GM12878 (cell line): ENCODE results near the gene NUDT17.

ENCODE experiments used
- ATF7 ChIP-seq: fragments of 450-650 bp; IDR thresholded peaks from 2 replicates; pipeline ENCODE4 v1.6.1; 2016; ENCODE audit warnings: low read depth, mild to moderate bottlenecking
- EP300 ChIP-seq, 2 experiments: fragments of 150-350 bp in 1 of 2; IDR thresholded peaks; 2 replicates each; pipeline ENCODE4 v1.6.1; 2011 to 2012; ENCODE audit warnings: low read depth in 2 of 2, low read length in 2 of 2, borderline replicate concordance in 1 of 2, improper control_type of control experiment in 1 of 2, inconsistent platforms in 1 of 2; ENCODE audit not compliant: control insufficient read depth in 1 of 2
- FOS ChIP-seq: IDR thresholded peaks from 3 replicates; pipeline ENCODE4 v1.6.1; 2011; ENCODE audit warnings: borderline replicate concordance; ENCODE audit not compliant: insufficient read length; ENCODE audit errors: extremely low read depth
- MTA3 ChIP-seq: IDR thresholded peaks from 2 replicates; pipeline ENCODE4 v1.6.1; 2012; ENCODE audit warnings: low read length, inconsistent platforms, borderline replicate concordance
- RFX5 ChIP-seq: IDR thresholded peaks from 2 replicates; pipeline ENCODE4 v1.6.1; 2011; ENCODE audit warnings: low read depth, low read length, improper control_type of control experiment
- TF ChIP-seq, protein P1 (sequence below), 3 experiments: IDR thresholded peaks in 2 of 3; conservative IDR thresholded peaks in 1 of 3; 2 replicates each; pipeline ENCODE4 v1.5.1; 2011; ENCODE audit warnings: low read depth in 3 of 3, low read length in 3 of 3, mild to moderate bottlenecking in 3 of 3, control low read depth in 2 of 3, moderate library complexity in 2 of 3, inconsistent platforms in 1 of 3, mixed read lengths in 1 of 3; ENCODE audit not compliant: control insufficient read depth in 2 of 3, insufficient read depth in 1 of 3; ENCODE audit errors: extremely low read depth in 1 of 3

DNA sequence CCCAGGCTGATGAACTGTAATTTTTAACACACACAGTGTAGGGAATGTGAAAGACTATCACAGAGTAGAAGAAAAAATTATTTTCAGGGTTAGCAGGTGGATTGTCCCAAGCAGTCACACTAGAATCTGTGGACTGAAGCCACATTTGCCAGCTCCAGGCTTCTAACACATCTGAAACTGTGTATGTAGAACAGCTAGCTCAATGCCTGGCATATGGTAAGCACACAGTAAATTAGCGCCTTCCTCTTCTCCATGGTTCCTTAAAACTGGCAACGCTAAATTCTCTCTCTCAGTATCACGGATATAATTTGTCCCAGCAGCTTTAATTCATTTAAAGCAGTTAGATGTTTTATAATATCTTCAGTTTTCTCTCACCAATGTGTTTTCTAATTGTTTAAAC is 2.4 kb upstream of the NUDT17 start:
- TF ChIP-seq, protein P1, sequence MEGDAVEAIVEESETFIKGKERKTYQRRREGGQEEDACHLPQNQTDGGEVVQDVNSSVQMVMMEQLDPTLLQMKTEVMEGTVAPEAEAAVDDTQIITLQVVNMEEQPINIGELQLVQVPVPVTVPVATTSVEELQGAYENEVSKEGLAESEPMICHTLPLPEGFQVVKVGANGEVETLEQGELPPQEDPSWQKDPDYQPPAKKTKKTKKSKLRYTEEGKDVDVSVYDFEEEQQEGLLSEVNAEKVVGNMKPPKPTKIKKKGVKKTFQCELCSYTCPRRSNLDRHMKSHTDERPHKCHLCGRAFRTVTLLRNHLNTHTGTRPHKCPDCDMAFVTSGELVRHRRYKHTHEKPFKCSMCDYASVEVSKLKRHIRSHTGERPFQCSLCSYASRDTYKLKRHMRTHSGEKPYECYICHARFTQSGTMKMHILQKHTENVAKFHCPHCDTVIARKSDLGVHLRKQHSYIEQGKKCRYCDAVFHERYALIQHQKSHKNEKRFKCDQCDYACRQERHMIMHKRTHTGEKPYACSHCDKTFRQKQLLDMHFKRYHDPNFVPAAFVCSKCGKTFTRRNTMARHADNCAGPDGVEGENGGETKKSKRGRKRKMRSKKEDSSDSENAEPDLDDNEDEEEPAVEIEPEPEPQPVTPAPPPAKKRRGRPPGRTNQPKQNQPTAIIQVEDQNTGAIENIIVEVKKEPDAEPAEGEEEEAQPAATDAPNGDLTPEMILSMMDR (IDR thresholded peaks at IDR 0.05 in 2 of 3, conservative IDR thresholded peaks at IDR 0.05 in 1 of 3; ENCODE audit: control insufficient read depth in 2 of 3, extremely low read depth in 1 of 3, insufficient read depth in 1 of 3, low read depth in 3 of 3, low read length in 3 of 3) = no peak
- TF ChIP-seq ATF7 (no peak), FOS (no peak), EP300 (IDR thresholded peaks at IDR 0.05; ENCODE audit: borderline replicate concordance in 1 of 2, control insufficient read depth in 1 of 2, low read depth in 2 of 2, low read length in 2 of 2) (no peak), MTA3 (no peak), RFX5 (no peak)
